SK-N-SH treated with all-trans-retinoic acid at 6 μM for 48 hours (cell line): ENCODE data around the gene RERG.

Experiments
- ATAC-seq: fragments of 200-7000 bp; cut with Tn5 transposase; 3 replicates; pipeline ENCODE4 v1.9.1; 2020; ENCODE audit warnings: mild to moderate bottlenecking, moderate library complexity
- ARNTL ChIP-seq: fragments of 450-650 bp; formaldehyde crosslinking; IDR thresholded peaks from 2 replicates; pipeline ENCODE4 v1.5.0; 2020; ENCODE audit warnings: low read depth, mild to moderate bottlenecking, moderate library complexity, borderline replicate concordance
- BACH2 ChIP-seq: fragments of 250-450 bp; sonication (Bioruptor Pico); IDR thresholded peaks from 2 replicates; pipeline ENCODE4 v1.9.0; 2021; ENCODE audit warnings: mild to moderate bottlenecking, borderline replicate concordance
- CREB5 ChIP-seq: fragments of 250-450 bp; sonication (Bioruptor Pico); IDR thresholded peaks from 2 replicates; pipeline ENCODE4 v1.5.1; 2020; ENCODE audit warnings: low read depth, mild to moderate bottlenecking, moderate library complexity
- CSDC2 ChIP-seq: fragments of 250-450 bp; sonication (Bioruptor Pico); IDR thresholded peaks from 2 replicates; pipeline ENCODE4 v1.5.0; 2020; ENCODE audit warnings: mild to moderate bottlenecking, moderate library complexity
- ESRRG ChIP-seq: fragments of 250-450 bp; sonication (Bioruptor Pico); IDR thresholded peaks from 2 replicates; pipeline ENCODE4 v1.6.1; 2021; ENCODE audit warnings: mild to moderate bottlenecking
- GLIS3 ChIP-seq: fragments of 250-450 bp; sonication (Bioruptor Pico); IDR thresholded peaks from 2 replicates; pipeline ENCODE4 v1.5.0; 2020; ENCODE audit warnings: mild to moderate bottlenecking, moderate library complexity
- OSR1 ChIP-seq: fragments of 250-450 bp; sonication (Bioruptor Pico); IDR thresholded peaks from 2 replicates; pipeline ENCODE4 v1.8.0; 2022; ENCODE audit warnings: moderate library complexity, mild to moderate bottlenecking, inconsistent platforms
- PATZ1 ChIP-seq: fragments of 250-450 bp; sonication (Bioruptor Pico); IDR thresholded peaks from 2 replicates; pipeline ENCODE4 v1.8.0; 2020; ENCODE audit warnings: mild to moderate bottlenecking, moderate library complexity, borderline replicate concordance
- POU6F1 ChIP-seq: fragments of 250-450 bp; sonication (Bioruptor Pico); IDR thresholded peaks from 2 replicates; pipeline ENCODE4 v1.8.0; 2021; ENCODE audit warnings: low read depth, mild to moderate bottlenecking, moderate library complexity, borderline replicate concordance
- PPARA ChIP-seq: fragments of 250-450 bp; sonication (Bioruptor Pico); IDR thresholded peaks from 2 replicates; pipeline ENCODE4 v1.5.0; 2020; ENCODE audit warnings: mild to moderate bottlenecking, borderline replicate concordance
- RARB ChIP-seq: fragments of 250-450 bp; sonication (Bioruptor Pico); IDR thresholded peaks from 2 replicates; pipeline ENCODE4 v1.8.0; 2021; ENCODE audit warnings: mild to moderate bottlenecking, moderate library complexity
- TCF4 ChIP-seq: fragments of 250-450 bp; sonication (Bioruptor Pico); IDR thresholded peaks from 2 replicates; pipeline ENCODE4 v1.8.0; 2021; ENCODE audit warnings: mild to moderate bottlenecking, moderate library complexity, borderline replicate concordance
- TOX ChIP-seq: fragments of 250-450 bp; sonication (Bioruptor Pico); IDR thresholded peaks from 2 replicates; pipeline ENCODE4 v1.8.0; 2021; ENCODE audit warnings: mild to moderate bottlenecking, moderate library complexity, borderline replicate concordance
- ZC3H10 ChIP-seq: fragments of 250-450 bp; sonication (Bioruptor Pico); IDR thresholded peaks from 2 replicates; pipeline ENCODE4 v1.5.1; 2021; ENCODE audit warnings: mild to moderate bottlenecking, moderate library complexity
- ZFP3 ChIP-seq: fragments of 250-450 bp; sonication (Bioruptor Pico); IDR thresholded peaks from 2 replicates; pipeline ENCODE4 v1.5.0; 2020; ENCODE audit warnings: mild to moderate bottlenecking, moderate library complexity
- ZNF565 ChIP-seq: fragments of 450-650 bp; formaldehyde crosslinking; conservative IDR thresholded peaks from 2 replicates; pipeline ENCODE4 v1.5.0; 2020; ENCODE audit warnings: low read depth, mild to moderate bottlenecking, moderate library complexity
- ZNF70 ChIP-seq: fragments of 450-650 bp; formaldehyde crosslinking; IDR thresholded peaks from 2 replicates; pipeline ENCODE4 v1.5.0; 2020; ENCODE audit warnings: mild to moderate bottlenecking, moderate library complexity
- ZNF8 ChIP-seq: fragments of 450-650 bp; formaldehyde crosslinking; IDR thresholded peaks from 2 replicates; pipeline ENCODE4 v1.5.0; 2020; ENCODE audit warnings: mild to moderate bottlenecking, moderate library complexity
- TF ChIP-seq, protein P1 (sequence below): fragments of 250-450 bp; sonication (Bioruptor Pico); IDR thresholded peaks from 2 replicates; pipeline ENCODE4 v1.5.1; 2021; ENCODE audit warnings: mild to moderate bottlenecking, moderate library complexity

RERG gene

GRCh38 chr12:15212930-15213329 lies 8.3 kb downstream of the RERG start:
- no peak for TF ChIP-seq CSDC2 (CRISPR knock-in tag)
- TF ChIP-seq TCF4 (CRISPR knock-in tag) = no peak
- no peak for TF ChIP-seq ZFP3 (CRISPR knock-in tag)
- ATAC-seq = no peak

DNA sequence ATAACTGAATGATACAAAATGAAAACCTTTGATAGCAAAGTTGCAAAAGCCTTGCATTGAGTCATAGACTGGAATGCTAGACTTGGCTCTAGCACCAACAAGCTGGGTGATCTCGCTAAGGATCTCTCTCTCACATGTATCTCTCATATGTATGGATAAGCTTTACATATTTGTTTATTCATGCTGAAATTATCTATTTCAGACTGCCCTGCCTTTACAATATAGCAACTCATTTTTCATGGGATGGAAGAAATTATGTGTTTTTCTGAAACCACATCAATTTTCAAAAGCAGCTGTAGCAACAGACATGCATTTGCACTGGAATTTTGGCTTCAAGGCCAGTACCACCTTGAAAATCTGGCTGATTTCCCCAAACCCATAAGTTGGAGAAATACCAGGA lies 11.4 kb downstream of the RERG start:
- ATAC-seq = peak; percentile 49; the same call in 1 of the 3 replicates
- TF ChIP-seq ZC3H10 (CRISPR knock-in tag) (no peak), ZNF565 (CRISPR knock-in tag) (no peak), ESRRG (no peak), BACH2 (no peak), POU6F1 (CRISPR knock-in tag) (no peak), GLIS3 (CRISPR knock-in tag) (no peak), ARNTL (CRISPR knock-in tag) (no peak), TCF4 (CRISPR knock-in tag) (no peak), PPARA (CRISPR knock-in tag) (no peak), RARB (CRISPR knock-in tag) (no peak), ZFP3 (CRISPR knock-in tag) (no peak), ZNF70 (no peak), TOX (CRISPR knock-in tag) (no peak), OSR1 (CRISPR knock-in tag) (no peak)
- TF ChIP-seq, protein P1, sequence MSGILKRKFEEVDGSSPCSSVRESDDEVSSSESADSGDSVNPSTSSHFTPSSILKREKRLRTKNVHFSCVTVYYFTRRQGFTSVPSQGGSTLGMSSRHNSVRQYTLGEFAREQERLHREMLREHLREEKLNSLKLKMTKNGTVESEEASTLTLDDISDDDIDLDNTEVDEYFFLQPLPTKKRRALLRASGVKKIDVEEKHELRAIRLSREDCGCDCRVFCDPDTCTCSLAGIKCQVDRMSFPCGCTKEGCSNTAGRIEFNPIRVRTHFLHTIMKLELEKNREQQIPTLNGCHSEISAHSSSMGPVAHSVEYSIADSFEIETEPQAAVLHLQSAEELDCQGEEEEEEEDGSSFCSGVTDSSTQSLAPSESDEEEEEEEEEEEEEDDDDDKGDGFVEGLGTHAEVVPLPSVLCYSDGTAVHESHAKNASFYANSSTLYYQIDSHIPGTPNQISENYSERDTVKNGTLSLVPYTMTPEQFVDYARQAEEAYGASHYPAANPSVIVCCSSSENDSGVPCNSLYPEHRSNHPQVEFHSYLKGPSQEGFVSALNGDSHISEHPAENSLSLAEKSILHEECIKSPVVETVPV (CRISPR knock-in tag) = no peak

DNA sequence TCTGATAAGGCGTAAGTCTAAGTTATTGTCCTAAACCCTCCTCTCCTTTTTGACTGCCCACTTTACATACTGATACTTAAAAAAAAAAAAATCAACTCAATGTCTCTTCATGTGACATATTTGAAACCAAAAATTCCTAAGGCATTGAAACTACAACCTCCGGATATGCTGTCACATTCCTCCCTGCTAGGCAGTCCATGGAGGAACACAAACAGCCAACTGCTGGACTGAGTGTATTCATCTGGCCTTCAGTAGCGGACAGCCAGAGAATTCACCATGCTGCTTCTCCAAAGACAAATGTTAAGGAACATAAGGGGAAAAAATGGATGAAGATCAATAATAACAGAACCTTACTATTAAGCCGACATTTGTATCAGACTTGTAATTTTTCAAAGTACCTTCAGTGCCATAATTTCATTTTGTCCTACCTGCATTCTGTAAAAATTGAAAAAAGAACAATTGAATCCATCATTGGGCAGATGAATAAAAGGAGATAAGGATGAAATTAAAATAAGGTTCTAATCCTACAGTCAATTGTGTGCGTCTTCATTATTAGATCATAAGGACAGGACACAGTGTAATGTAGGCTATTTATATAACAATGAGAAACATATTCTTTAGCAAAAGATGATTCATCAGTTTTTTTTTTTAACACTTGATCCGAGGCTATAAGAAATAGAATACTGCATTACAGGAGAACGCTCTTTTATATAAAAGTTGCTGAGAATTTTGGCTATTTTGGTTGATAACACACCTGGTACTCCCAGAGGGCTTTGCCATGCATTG lies 12.2 kb downstream of the RERG start:
- 0 out of 3 replicates have a peak, but pooled peaks have one; percentile 25 for ATAC-seq

More for the DNA sequence above, 12.2 kb downstream of the RERG start:
- TF ChIP-seq ZC3H10 (CRISPR knock-in tag) (no peak), RARB (CRISPR knock-in tag) (no peak), ZNF70 (no peak), ZNF8 (no peak), PPARA (CRISPR knock-in tag) (no peak), ZNF565 (CRISPR knock-in tag) (no peak), CREB5 (CRISPR knock-in tag) (no peak), ESRRG (no peak), PATZ1 (CRISPR knock-in tag) (no peak), CSDC2 (CRISPR knock-in tag) (no peak), TCF4 (CRISPR knock-in tag) (no peak), ZFP3 (CRISPR knock-in tag) (no peak), POU6F1 (CRISPR knock-in tag) (no peak)
